ENCODE data around the gene CSTB.

Gene CSTB

DNA sequence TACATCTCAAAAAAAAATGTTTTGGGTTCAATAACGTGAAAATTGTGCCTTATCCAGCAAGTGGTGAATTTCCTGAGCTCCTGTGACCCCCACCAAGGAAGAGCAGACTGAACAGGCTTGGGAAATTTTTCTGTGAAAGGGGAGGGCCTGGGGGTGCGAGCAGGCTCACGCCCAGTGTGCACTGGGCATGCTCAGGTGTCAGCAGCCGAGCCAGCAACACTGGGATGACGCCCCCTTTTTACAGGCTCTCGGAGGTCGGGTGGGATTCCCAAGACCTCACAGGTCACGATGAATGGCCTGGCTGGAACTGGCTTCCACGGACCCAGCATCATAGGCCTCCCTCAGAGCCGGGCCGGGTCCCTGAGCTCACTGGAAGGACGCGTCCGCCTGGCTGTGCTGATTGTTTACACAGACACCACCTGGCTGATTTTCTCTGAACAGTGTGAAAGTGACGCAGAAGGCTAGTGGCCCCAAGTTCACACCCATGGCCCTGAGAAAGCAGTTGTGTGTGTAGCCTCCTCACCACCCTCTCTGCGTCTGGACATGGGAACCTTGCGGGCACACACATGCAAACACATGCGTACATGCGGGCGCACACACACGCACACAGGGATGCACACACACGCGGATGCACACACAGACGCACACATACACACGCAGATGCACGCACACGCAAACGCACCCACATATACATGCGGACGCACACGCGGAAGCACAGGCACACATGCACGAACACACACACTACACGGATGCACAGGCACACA lies 9.2 kb downstream of the CSTB start:
- H3K9me3 ChIP-seq (ENCODE audit: severe bottlenecking): no peaks in the 10 kb centered on the region
- DNase-seq (ENCODE audit: low spot score): no peak
- ATAC-seq (ENCODE audit: low read depth): no peak
- H3K4me3 ChIP-seq (ENCODE audit: severe bottlenecking): no peak overlapping the region
- TF ChIP-seq, protein P1, sequence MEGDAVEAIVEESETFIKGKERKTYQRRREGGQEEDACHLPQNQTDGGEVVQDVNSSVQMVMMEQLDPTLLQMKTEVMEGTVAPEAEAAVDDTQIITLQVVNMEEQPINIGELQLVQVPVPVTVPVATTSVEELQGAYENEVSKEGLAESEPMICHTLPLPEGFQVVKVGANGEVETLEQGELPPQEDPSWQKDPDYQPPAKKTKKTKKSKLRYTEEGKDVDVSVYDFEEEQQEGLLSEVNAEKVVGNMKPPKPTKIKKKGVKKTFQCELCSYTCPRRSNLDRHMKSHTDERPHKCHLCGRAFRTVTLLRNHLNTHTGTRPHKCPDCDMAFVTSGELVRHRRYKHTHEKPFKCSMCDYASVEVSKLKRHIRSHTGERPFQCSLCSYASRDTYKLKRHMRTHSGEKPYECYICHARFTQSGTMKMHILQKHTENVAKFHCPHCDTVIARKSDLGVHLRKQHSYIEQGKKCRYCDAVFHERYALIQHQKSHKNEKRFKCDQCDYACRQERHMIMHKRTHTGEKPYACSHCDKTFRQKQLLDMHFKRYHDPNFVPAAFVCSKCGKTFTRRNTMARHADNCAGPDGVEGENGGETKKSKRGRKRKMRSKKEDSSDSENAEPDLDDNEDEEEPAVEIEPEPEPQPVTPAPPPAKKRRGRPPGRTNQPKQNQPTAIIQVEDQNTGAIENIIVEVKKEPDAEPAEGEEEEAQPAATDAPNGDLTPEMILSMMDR (IDR thresholded peaks at IDR 0.05; ENCODE audit: poor library complexity, severe bottlenecking): no peak
- H3K27ac ChIP-seq (ENCODE audit: poor library complexity, severe bottlenecking): peak overlapping the region; percentile 82
- H3K27me3 ChIP-seq (ENCODE audit: insufficient read depth, poor library complexity, severe bottlenecking): no peaks in the 10 kb centered on the region
- peaks cover 28% of the 10 kb centered on the region for H3K4me1 ChIP-seq (ENCODE audit: insufficient read depth, poor library complexity, severe bottlenecking)
- H3K36me3 ChIP-seq (ENCODE audit: low read depth): peaks cover 13% of the 10 kb centered on the region

DNA sequence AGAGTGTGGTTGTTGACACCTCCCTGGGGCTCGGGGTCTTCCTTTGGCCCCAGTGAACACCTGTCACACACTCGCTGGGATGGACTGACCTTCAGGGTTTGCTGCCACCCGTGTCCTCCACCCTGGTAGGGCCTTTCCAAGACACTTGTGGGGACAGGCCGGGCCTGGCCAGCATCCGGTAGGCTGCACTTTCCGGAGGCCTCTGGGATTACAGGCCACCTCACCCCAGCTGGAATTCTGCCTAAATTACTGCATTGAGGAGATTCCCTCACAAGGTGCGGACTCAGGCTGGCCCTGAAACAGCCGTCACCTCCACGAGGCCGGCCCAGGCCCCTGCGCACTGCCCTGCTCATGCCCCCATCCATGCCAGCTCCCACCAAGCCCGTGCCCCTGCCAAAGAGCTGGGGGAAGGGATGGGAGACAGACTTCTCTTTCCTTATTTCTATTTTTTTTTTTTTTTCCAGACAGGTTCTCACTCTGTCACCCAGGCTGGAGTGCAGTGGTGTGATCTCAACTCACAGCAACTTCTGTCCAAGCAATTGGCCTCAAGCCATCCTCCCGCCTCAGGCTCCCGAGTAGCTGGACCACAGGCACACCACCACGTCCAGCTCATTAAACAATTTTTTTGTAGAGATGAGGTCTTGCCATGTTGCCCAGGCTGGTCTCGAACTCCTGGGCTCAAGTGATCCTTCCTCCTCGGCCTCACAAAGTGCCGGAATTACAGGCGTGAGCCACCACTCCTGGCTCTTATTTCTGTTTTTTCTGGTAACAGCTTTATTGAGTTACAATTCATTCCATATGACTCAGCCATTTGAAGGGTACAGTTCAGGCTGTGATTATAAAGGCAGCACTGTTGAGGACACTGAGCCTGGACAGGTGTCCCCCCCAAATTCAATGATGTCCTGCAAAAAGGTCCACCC lies 11.3 kb downstream of the CSTB start:
- no peak for DNase-seq (ENCODE audit: low spot score)
- H3K36me3 ChIP-seq (ENCODE audit: low read depth): peaks cover 28% of the 10 kb centered on the region
- TF ChIP-seq, protein P1 (IDR thresholded peaks at IDR 0.05; ENCODE audit: poor library complexity, severe bottlenecking): no peak
- ATAC-seq (ENCODE audit: low read depth): no peak
- peak overlapping the region; percentile 66 for H3K27ac ChIP-seq (ENCODE audit: poor library complexity, severe bottlenecking)
- H3K4me3 ChIP-seq (ENCODE audit: severe bottlenecking): no peak overlapping the region
- no peaks in the 10 kb centered on the region for H3K9me3 ChIP-seq (ENCODE audit: severe bottlenecking)
- no peaks in the 10 kb centered on the region for H3K27me3 ChIP-seq (ENCODE audit: insufficient read depth, poor library complexity, severe bottlenecking)
- H3K4me1 ChIP-seq (ENCODE audit: insufficient read depth, poor library complexity, severe bottlenecking): peaks cover 28% of the 10 kb centered on the region

DNA sequence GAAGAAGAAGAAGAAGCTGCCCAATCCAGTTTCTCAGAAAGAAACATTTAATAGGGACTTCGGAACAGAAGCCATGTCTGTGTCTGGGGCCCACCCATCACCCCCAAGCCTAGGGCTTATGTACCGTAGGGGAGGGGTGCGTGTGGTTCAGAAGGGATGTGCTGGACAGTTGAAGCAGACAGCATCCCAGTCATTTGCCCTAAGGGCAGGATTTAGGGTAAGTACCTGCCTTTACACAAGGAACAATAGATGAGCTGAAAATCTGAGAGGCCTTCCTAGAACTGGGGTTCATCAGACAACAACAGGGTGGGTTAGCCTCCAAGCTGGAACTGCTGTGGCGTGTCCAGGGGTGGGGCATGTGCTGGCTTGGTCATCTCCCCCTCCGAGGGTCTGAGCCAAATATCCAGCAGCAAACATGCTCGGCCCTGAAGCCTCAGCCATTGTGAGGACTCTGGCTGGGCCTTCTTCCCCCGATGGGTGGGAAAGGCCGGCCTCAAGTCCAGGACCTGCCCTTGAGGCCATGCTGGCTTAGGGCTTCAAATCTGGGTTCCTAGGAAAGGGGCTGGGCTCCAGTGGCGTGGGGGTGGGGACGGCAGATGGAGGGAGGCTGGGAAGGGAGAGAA lies 12.1 kb downstream of the CSTB start:
- Histone ChIP-seq H3K4me1 (ENCODE audit: insufficient read depth, poor library complexity, severe bottlenecking) (peaks cover 28% of the 10 kb centered on the region), H3K27me3 (ENCODE audit: insufficient read depth, poor library complexity, severe bottlenecking) (no peaks in the 10 kb centered on the region), H3K9me3 (ENCODE audit: severe bottlenecking) (no peaks in the 10 kb centered on the region), H3K4me3 (ENCODE audit: severe bottlenecking) (no peak overlapping the region), H3K36me3 (ENCODE audit: low read depth) (peaks cover 34% of the 10 kb centered on the region), H3K27ac (ENCODE audit: poor library complexity, severe bottlenecking) (peak overlapping the region; percentile 66)
- TF ChIP-seq, protein P1 (IDR thresholded peaks at IDR 0.05; ENCODE audit: poor library complexity, severe bottlenecking): no peak
- no peak for ATAC-seq (ENCODE audit: low read depth)
- DNase-seq (ENCODE audit: low spot score): no peak

DNA sequence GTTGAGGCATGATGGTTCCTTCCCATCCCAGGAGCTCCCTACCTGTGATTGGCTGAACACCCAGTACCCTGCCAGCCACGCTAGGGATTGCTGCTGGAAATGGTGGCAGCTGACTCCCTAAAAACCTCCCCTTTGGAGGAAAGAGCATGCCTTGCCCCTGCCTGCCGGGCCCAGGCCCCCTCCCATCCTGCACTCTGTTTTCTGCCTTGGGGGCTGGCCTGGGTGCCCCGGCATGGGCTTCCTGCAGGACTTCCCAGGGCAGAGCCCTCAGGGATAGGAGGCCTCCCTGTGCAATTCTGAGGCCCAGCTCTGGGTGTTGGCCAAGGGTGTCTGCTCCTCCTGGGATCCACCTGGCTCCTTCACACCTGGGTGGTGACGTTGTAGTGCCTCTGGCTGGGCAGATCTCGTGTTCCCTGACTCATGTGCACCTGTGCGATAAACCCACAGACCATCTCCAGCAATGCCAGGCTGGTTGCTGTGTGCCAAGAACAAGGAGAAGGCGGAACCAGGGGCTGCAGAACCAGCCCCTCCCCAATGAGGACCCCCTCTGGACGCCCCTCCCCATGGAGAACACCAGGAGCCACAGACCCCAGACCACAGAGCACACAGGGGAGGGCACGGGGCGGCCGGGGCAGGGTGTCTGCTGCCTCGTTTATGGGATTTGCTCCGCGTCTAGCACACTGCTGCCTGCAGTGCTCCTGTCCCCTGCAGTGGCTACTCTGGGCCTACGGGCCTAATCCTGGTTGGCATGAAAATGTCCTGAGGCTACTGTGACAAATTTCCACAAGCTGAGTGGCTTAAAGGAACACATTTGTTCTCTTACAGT lies 13.6 kb downstream of the CSTB start:
- H3K27ac ChIP-seq (ENCODE audit: poor library complexity, severe bottlenecking): peak overlapping the region; percentile 66
- ATAC-seq (ENCODE audit: low read depth) (peak; percentile 66), DNase-seq (ENCODE audit: low spot score) (no peak)
- no peaks in the 10 kb centered on the region for H3K9me3 ChIP-seq (ENCODE audit: severe bottlenecking)
- no peaks in the 10 kb centered on the region for H3K27me3 ChIP-seq (ENCODE audit: insufficient read depth, poor library complexity, severe bottlenecking)
- no peak overlapping the region for H3K4me3 ChIP-seq (ENCODE audit: severe bottlenecking)
- H3K36me3 ChIP-seq (ENCODE audit: low read depth): peaks cover 48% of the 10 kb centered on the region
- TF ChIP-seq, protein P1 (IDR thresholded peaks at IDR 0.05; ENCODE audit: poor library complexity, severe bottlenecking): no peak
- H3K4me1 ChIP-seq (ENCODE audit: insufficient read depth, poor library complexity, severe bottlenecking): peaks cover 14% of the 10 kb centered on the region

Data from RWPE2 (cell line).